Uterus (tissue), 4 donors: ENCODE results near the gene DEDD2. TPM values are rescaled to one million over a fixed set of nuclear protein-coding genes. Genes with fewer than 3 reads are reported as not detected.

Source experiments
- DNase-seq, 2 donors: peaks; one replicate each; pipeline ENCODE4 v3.0.0-alpha.2; 2019 to 2020
- H3K27ac ChIP-seq, 2 donors: fragments of 200-600 bp; sonication (generic); 1 replicate in 1 of 2; 2 replicates in 1 of 2; pipeline ENCODE4 v1.5.1; 2016 to 2018
- H3K27me3 ChIP-seq, 2 donors: fragments of 200-600 bp; sonication (generic); one replicate each; pipeline ENCODE4 v1.5.1; 2018 to 2019; ENCODE audit warnings: control low read depth in 1 of 2
- H3K36me3 ChIP-seq, 2 donors: fragments of 200-600 bp; sonication (generic); one replicate each; pipeline ENCODE4 v1.5.1; 2019; ENCODE audit warnings: control low read depth in 1 of 2
- H3K4me1 ChIP-seq, 2 donors: fragments of 200-600 bp; sonication (generic); one replicate each; pipeline ENCODE4 v1.5.1; 2018 to 2019; ENCODE audit warnings: control low read depth in 1 of 2
- H3K4me3 ChIP-seq, 2 donors: fragments of 200-600 bp; sonication (generic); 1 replicate in 1 of 2; 2 replicates in 1 of 2; pipeline ENCODE4 v1.5.1; 2018 to 2019; ENCODE audit warnings: mild to moderate bottlenecking in 1 of 2
- H3K9me3 ChIP-seq, 2 donors: fragments of 200-600 bp; sonication (generic); one replicate each; pipeline ENCODE4 v1.5.1; 2019; ENCODE audit warnings: control low read depth in 1 of 2
- POLR2A ChIP-seq, 2 donors: fragments of 450-650 bp; IDR thresholded peaks; one replicate each; pipeline ENCODE4 v1.6.1; 2016; ENCODE audit warnings: antibody characterized with exemption in 2 of 2, mild to moderate bottlenecking in 1 of 2, moderate library complexity in 1 of 2
- intact Hi-C: fragments of 100-400 bp; cut with DNase I; formaldehyde crosslinking; loops from one replicate; pipeline ENCODE4 v1.15.1; 2023; ENCODE audit warnings: low total_unique reads
- total RNA-seq, 4 donors: library from RNA; depleted of rRNA in 3 of 4; stranded (reverse); fragments of >200 nt in 3 of 4; gene quantifications; one replicate each; pipeline versions ENCODE4 v1.1.0 to v1.2.4, GENCODE V29; 2014 to 2023
- TF ChIP-seq, protein P1 (sequence below), 4 experiments: fragments of 200-600 bp in 2 of 4; fragments of 450-650 bp in 2 of 4; sonication (generic) in 2 of 4; IDR thresholded peaks; one replicate each; pipeline ENCODE4 v1.5.1; 2016 to 2019; ENCODE audit warnings: antibody characterized with exemption in 4 of 4, mild to moderate bottlenecking in 2 of 4, moderate library complexity in 1 of 4
- donor health status: DM: yes; HTN: yes; CAD: no.

DEDD2 gene
- total RNA-seq, 4 donors from 2014 or later, result 8.2 to 127 (median 23.0) TPM

GRCh38 chr19:42201489-42202289 lies 15.8 kb downstream of the DEDD2 start:
- H3K27me3 ChIP-seq, result no peaks in the 10 kb centered on the region
- intact Hi-C loops, result no loop called here
- H3K4me3 ChIP-seq, result no peak overlapping the region
- no peaks in the 10 kb centered on the region for H3K9me3 ChIP-seq
- TF ChIP-seq, protein P1, sequence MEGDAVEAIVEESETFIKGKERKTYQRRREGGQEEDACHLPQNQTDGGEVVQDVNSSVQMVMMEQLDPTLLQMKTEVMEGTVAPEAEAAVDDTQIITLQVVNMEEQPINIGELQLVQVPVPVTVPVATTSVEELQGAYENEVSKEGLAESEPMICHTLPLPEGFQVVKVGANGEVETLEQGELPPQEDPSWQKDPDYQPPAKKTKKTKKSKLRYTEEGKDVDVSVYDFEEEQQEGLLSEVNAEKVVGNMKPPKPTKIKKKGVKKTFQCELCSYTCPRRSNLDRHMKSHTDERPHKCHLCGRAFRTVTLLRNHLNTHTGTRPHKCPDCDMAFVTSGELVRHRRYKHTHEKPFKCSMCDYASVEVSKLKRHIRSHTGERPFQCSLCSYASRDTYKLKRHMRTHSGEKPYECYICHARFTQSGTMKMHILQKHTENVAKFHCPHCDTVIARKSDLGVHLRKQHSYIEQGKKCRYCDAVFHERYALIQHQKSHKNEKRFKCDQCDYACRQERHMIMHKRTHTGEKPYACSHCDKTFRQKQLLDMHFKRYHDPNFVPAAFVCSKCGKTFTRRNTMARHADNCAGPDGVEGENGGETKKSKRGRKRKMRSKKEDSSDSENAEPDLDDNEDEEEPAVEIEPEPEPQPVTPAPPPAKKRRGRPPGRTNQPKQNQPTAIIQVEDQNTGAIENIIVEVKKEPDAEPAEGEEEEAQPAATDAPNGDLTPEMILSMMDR (IDR thresholded peaks at IDR 0.05), result no peak
- TF ChIP-seq POLR2A (IDR thresholded peaks at IDR 0.05), result no peak
- no peak overlapping the region for H3K27ac ChIP-seq
- no peak for DNase-seq
- H3K4me1 ChIP-seq, result no peaks in the 10 kb centered on the region
- no peaks in the 10 kb centered on the region for H3K36me3 ChIP-seq

GRCh38 chr19:42200116-42200715 lies 17.3 kb downstream of the DEDD2 start:
- intact Hi-C loops, result no loop called here
- Histone ChIP-seq H3K36me3 (no peaks in the 10 kb centered on the region), H3K27ac (no peak overlapping the region), H3K4me3 (no peak overlapping the region), H3K4me1 (no peaks in the 10 kb centered on the region), H3K9me3 (no peaks in the 10 kb centered on the region), H3K27me3 (no peaks in the 10 kb centered on the region)
- TF ChIP-seq, protein P1 (IDR thresholded peaks at IDR 0.05), result no peak
- TF ChIP-seq POLR2A (IDR thresholded peaks at IDR 0.05), result no peak
- DNase-seq, result no peak

- TF ChIP-seq, protein P1 (IDR thresholded peaks at IDR 0.05), result no peak
- TF ChIP-seq POLR2A (IDR thresholded peaks at IDR 0.05), result no peak
- Histone ChIP-seq H3K4me3 (no peak overlapping the region), H3K4me1 (no peaks in the 10 kb centered on the region), H3K9me3 (no peaks in the 10 kb centered on the region), H3K27ac (no peak overlapping the region), H3K27me3 (no peaks in the 10 kb centered on the region), H3K36me3 (no peaks in the 10 kb centered on the region)
- intact Hi-C loops, result no loop called here
- DNase-seq, result no peak
These were observed 17.9 kb downstream of the DEDD2 start for GRCh38 chr19:42199440-42200115.

- intact Hi-C loops, result no loop called here
- Histone ChIP-seq H3K27ac (no peak overlapping the region), H3K4me3 (no peak overlapping the region), H3K9me3 (no peaks in the 10 kb centered on the region), H3K36me3 (no peaks in the 10 kb centered on the region), H3K4me1 (no peaks in the 10 kb centered on the region), H3K27me3 (no peaks in the 10 kb centered on the region)
- DNase-seq, result no peak
- TF ChIP-seq, protein P1 (IDR thresholded peaks at IDR 0.05), result no peak
- no peak for TF ChIP-seq POLR2A (IDR thresholded peaks at IDR 0.05)
These were observed 18.6 kb downstream of the DEDD2 start for GRCh38 chr19:42198676-42199439.
